GM19468 (cell line): Measurements from ENCODE around the gene TAMM41.
A peak's percentile ranks its signal among the peaks of the same experiment; 100 is the strongest.
"Not testable (repeated sequence)": the region's sequence is repeated elsewhere in the genome, so short reads cannot be mapped to it uniquely, and the experiment has no call there.

ENCODE experiments used
- ATAC-seq: cut with Tn5 transposase; IDR thresholded peaks from one replicate; pipeline ENCODE4 v1.9.1; 2021; ENCODE audit warnings: mild to moderate bottlenecking, moderate library complexity, moderate number of reproducible peaks; ENCODE audit not compliant: unreplicated experiment; ENCODE audit errors: extremely low read depth

TAMM41 gene

GRCh38 chr3:11846281-11847266, at the start of gene TAMM41:
Gene TAMM41, minus strand, starts transcription at chr3:11846885. Its CDS starts 249 bp downstream, at chr3:11846636.
- peak; percentile 100 for ATAC-seq

- ATAC-seq = no peak
Observed at GRCh38 chr3:11878837-11879236, 32.2 kb upstream of the TAMM41 start.

GRCh38 chr3:11874707-11875106, 28.0 kb upstream of the TAMM41 start:
- not testable (repeated sequence) for ATAC-seq

GRCh38 chr3:11863739-11864138, 17.1 kb upstream of the TAMM41 start:
- ATAC-seq = not testable (repeated sequence)

GRCh38 chr3:11862584-11862983, 15.9 kb upstream of the TAMM41 start:
- ATAC-seq = not testable (repeated sequence)

GRCh38 chr3:11862145-11862544, 15.5 kb upstream of the TAMM41 start:
- not testable (repeated sequence) for ATAC-seq

- ATAC-seq = not testable (repeated sequence)
Observed at GRCh38 chr3:11860213-11860612, 13.5 kb upstream of the TAMM41 start.

GRCh38 chr3:11853450-11853849, 6.8 kb upstream of the TAMM41 start:
- no peak for ATAC-seq

- no peak for ATAC-seq
Observed at GRCh38 chr3:11850003-11850402, 3.3 kb upstream of the TAMM41 start.

- ATAC-seq = no peak
Observed at GRCh38 chr3:11847607-11848006, 922 bp upstream of the TAMM41 start.

- ATAC-seq = no peak
Observed at GRCh38 chr3:11845651-11846050, 1.0 kb downstream of the TAMM41 start.

- ATAC-seq = no peak
Observed at GRCh38 chr3:11844891-11845290, 1.8 kb downstream of the TAMM41 start.

- no peak for ATAC-seq
Observed at GRCh38 chr3:11835028-11835639, 11.6 kb downstream of the TAMM41 start.

GRCh38 chr3:11832981-11833905, 13.4 kb downstream of the TAMM41 start:
- no peak for ATAC-seq

- ATAC-seq = no peak
Observed at GRCh38 chr3:11829416-11829815, 17.3 kb downstream of the TAMM41 start.

- no peak for ATAC-seq
Observed at GRCh38 chr3:11826628-11827265, 19.9 kb downstream of the TAMM41 start.

GRCh38 chr3:11825301-11825700, 21.4 kb downstream of the TAMM41 start:
- no peak for ATAC-seq

- no peak for ATAC-seq
Observed at GRCh38 chr3:11820531-11821041, 26.1 kb downstream of the TAMM41 start.

- ATAC-seq = no peak
Observed at GRCh38 chr3:11819146-11819689, 27.5 kb downstream of the TAMM41 start.
